Measurements from ENCODE around the gene FAM47A.

GRCh38 chrX:34147345-34147744 lies 15.2 kb upstream of the FAM47A start:
- no peak for TF ChIP-seq CTCF (IDR thresholded peaks at IDR 0.05)
- no peak for TF ChIP-seq POLR2AphosphoS5 (IDR thresholded peaks at IDR 0.05)
